Femur (tissue), 1 donor: ENCODE data around the gene KPNA4.
"Not testable (repeated sequence)": the region's sequence is repeated elsewhere in the genome, so short reads cannot be mapped to it uniquely, and the experiment has no call there.

Source experiments
- DNase-seq: peaks from one replicate; pipeline ENCODE4 v3.0.0-alpha.2; 2017

Gene KPNA4

DNA sequence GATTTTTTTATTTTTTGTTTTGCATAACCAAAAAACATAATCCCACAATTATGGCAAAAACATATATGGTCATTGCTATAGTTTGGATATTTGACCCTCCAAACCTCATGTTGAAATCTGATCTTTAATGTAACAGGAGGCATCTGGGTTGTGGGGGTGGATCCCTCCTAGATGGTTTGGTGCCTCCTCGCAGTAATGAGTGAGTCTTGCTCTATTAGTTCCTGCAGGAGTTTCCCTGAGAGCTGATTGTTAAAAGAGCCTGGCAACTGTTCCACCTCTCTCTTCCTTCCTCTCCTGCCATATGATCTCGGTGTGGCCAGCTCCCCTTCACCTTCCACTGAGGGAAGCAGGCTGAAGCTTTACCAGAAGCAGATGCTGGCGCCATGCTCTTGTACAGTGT is 82.6 kb downstream of the KPNA4 start:
- no peak for DNase-seq

DNA sequence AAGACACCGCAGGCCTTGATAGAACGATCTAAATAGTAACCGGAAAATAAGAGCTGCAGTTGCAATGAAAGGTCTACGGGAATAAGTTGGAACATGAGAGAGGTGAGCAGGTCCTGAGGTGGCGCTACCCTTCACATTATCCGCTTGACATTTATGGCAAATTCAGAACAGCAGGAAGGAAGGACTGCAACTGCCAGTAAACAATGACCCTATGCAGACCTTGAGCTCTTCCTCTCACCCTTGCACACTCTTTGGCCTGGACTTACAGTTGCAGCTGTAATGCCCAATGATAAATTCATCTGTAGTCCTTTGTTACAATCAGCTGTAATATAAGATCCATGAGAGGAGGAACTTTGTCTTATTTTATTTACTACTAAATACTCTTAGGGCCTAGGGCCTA is 83.5 kb downstream of the KPNA4 start:
- DNase-seq: no peak

DNA sequence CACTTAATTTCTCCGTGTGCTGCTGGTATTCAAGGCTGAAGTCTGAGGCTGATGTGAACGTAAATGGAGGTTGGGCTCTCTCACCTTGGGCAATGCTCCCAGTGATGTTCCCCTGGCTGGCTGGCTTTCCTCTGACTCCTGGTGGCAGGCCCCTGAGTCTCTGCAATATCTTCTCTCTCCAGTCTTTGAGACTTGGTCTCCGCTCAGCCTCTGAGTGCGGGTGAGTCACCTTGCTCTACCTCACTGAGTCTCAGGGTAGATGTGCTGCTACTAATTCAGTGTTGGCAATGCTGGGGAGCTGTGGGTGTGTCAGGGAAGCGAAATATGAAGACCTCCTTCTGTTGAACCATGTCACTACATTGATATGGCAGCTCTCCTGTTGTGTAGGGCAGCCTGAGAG is 84.4 kb downstream of the KPNA4 start:
- no peak for DNase-seq

GRCh38 chr3:160479376-160479775 is 86.0 kb downstream of the KPNA4 start:
- no peak for DNase-seq

DNA sequence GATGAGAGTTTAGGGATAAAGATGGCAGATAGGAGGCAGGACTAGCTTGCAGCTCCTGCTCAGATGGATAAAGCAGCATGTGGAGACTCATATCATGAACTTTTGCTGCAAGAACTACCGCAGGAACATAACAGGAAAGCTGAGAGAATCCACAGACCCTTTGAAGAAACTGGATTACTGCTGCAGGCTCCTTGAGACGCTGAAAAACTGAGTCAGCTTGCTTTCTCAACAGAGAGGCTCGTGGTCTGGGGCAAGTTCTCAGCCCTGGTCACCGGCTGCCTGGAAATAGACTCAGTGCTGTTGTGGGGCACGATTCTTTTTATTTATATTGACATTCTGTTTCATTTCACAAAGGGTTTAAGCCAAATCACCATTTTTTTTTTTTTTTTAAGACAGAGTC is 87.0 kb downstream of the KPNA4 start:
- no peak for DNase-seq

DNA sequence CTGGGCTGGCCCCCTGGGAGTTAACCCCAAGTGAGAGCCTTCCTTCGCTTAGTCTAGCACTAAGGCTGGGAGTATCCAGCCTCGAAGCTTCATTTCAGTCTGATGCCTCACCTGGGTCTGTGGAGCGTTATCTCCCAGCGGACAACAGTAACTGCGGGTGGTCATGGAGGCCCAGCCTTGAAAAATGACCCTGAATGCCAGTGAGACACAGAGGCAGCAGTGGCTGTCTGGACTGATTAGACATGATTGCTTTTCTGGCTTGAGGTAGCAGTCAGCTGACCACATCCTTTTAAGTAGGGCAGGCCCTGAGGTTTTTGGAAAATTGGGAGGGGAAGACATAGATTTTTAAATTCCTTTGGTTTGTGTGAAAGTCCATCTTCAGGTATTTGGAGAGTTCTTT is 87.6 kb downstream of the KPNA4 start:
- DNase-seq: no peak

GRCh38 chr3:160475884-160476283 is 89.5 kb downstream of the KPNA4 start:
- DNase-seq: no peak

GRCh38 chr3:160475153-160475552 is 90.2 kb downstream of the KPNA4 start:
- no peak for DNase-seq

GRCh38 chr3:160474416-160474838 is 90.9 kb downstream of the KPNA4 start:
- DNase-seq: no peak

- DNase-seq: no peak
Observed at GRCh38 chr3:160473978-160474377, 91.4 kb downstream of the KPNA4 start.

GRCh38 chr3:160473221-160473620 is 92.2 kb downstream of the KPNA4 start:
- no peak for DNase-seq

DNA sequence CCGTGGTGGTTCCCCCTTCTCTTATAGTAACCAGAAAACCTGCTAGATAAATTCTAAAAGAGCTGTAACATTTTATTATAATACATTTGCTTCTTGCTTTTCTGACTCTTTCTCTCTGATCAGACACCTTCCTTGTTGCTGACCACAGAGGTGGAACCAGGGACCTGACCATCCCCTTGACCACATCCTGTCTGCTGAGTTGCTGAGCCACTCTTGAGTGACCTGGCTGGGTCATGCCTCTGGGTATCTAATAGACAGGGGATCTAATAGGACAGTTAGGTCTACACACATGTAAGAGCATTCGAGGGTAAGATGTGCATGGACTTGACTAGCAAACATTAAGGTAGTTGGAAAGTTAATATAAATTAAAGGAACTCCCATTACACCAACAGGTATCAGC is 93.0 kb downstream of the KPNA4 start:
- no peak for DNase-seq

- DNase-seq: no peak
Observed at GRCh38 chr3:160471892-160472291, 93.5 kb downstream of the KPNA4 start.

- no peak for DNase-seq
Observed at GRCh38 chr3:160470181-160470580, 95.2 kb downstream of the KPNA4 start.

GRCh38 chr3:160464971-160465370 is 100.4 kb downstream of the KPNA4 start:
- DNase-seq: no peak

GRCh38 chr3:160464321-160464720 is 101.0 kb downstream of the KPNA4 start:
- DNase-seq: no peak

GRCh38 chr3:160460033-160460432 is 105.3 kb downstream of the KPNA4 start:
- no peak for DNase-seq

DNA sequence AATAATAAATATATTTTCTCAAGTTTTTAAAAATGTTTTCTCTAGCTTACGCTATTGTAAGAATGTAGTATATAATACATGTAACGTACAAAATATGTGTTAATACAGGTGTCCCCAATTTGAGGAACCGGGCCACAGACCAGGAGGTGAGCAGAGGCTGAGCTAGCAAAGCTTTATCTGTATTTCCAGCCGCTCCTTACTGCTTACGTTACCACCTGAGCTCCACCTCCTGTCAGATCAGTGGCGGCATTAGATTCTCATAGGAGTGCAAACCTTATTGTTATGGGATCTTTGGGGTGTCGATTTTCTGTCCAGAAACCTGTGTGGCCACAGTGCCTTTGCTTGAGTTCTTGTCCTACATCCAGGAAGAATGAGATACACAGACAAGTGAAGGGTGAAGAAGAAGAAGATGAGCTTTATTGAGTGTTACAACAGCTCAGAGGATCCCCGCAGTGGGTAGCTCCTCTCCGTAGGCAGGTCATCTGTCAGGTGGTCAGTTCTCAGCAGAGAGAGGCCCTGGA is 105.9 kb downstream of the KPNA4 start:
- DNase-seq: no peak

- no peak for DNase-seq
Observed at GRCh38 chr3:160458151-160458550, 107.2 kb downstream of the KPNA4 start.

DNA sequence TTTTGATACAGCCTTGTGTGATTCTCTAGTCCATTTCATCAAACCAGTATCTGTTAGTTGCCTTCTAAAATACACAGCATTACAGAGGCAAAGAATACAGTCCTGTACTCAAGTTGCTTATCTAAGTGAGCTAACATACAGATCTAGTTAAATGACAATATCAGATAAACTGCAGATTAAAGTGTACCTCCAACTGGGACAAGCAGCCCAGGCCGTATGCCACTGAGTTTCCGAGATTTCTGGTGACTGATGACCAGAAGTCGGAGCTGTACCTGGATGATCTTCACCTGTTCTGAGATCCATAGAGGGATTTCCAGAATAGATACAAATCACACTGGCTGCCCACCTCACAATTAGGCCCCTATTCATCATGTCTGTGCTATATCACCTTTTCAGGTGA is 109.5 kb downstream of the KPNA4 start:
- no peak for DNase-seq

DNA sequence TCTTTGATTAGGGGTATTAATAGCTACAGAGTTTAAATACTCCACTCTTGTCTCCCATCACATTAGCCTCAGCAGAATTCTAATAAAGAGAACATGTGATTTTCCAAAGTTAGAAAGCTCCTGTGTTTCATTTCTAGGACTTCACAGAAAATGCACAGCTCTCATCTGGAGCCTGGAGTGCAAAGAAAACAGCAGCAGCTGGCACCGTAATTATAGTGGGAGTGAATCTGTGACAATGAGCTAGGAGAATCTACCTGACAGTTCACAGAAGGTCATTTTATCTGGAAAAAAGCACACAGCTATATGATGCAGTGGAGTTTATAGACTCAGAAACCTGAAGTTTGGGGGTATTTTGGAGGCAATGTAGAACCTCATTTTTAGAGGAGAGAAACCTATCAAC is 110.4 kb downstream of the KPNA4 start:
- no peak for DNase-seq

GRCh38 chr3:160452251-160452650 is 113.1 kb downstream of the KPNA4 start:
- not testable (repeated sequence) for DNase-seq

DNA sequence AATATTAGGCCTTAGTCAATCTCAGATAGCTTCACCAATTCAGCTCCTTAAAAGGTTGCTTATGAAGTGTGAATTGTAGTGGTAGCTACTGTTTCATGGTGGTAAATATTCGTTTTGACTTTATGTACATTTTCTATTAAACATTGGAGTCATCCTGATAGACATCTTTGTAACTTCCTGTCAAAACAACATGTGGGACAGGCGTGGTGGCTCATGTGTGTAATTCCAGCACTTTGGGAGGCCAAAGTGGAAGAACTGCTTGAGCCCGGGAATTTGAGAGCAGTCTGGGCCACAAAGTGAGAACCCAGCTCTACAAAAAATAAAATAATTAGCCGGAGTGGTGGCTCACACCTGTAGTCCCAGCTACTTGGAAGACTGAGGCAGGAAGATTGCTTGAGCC is 113.8 kb downstream of the KPNA4 start:
- no peak for DNase-seq

GRCh38 chr3:160450846-160451245 is 114.5 kb downstream of the KPNA4 start:
- DNase-seq: no peak

- DNase-seq: peak; percentile 97
Observed at GRCh38 chr3:160449636-160450598, 115.5 kb downstream of the KPNA4 start, which contains the start of gene TRIM59. Gene TRIM59, minus strand, starts transcription at chr3:160449786. Its CDS starts 10,603 bp downstream, at chr3:160439183.
